ENCODE measurements around the gene TOX2. TPM values are rescaled to one million over a fixed set of nuclear protein-coding genes. Genes with fewer than 3 reads are reported as not detected.

TOX2 gene
- total and polyA plus RNA-seq, 4 experiments from 2014 or later: 0.22 to 1.1 (median 0.49) TPM

- Mint-ChIP-seq H3K27ac (no peak overlapping the region), H3K4me3 (no peak overlapping the region), H3K4me1 (peaks cover 1 to 7% (median 7%) of the 10 kb centered on the region in 4 donors), H3K9me3 (peaks cover 3 to 41% (median 20%) of the 10 kb centered on the region in 8 donors), H3K36me3 (peaks cover 3 to 5% of the 10 kb centered on the region in 2 donors), H3K27me3 (peaks cover 18 to 19% of the 10 kb centered on the region in 2 donors)
- intact Hi-C loops (cut with micrococcal nuclease): no loop called here
- Histone ChIP-seq H3K36me3 (ENCODE audit: insufficient read depth, low read length) (no peaks in the 10 kb centered on the region), H3K4me1 (ENCODE audit: insufficient read depth, low read length) (peaks cover 7% of the 10 kb centered on the region), H3K27ac (ENCODE audit: low read depth, low read length) (no peak overlapping the region), H3K9me3 (ENCODE audit: control insufficient read depth in 1 of 2, low read length in 2 of 2) (no peaks in the 10 kb centered on the region), H3K27me3 (ENCODE audit: insufficient read depth, low read length) (peaks cover 8% of the 10 kb centered on the region), H3K4me3 (ENCODE audit: low read length in 2 of 2) (no peak overlapping the region)
- CTCF ChIA-PET (ENCODE audit: partially characterized antibody): no interaction called here
- DNase-seq: no peak
- POLR2A ChIA-PET (ENCODE audit: partially characterized antibody): no interaction called here
Observed at GRCh38 chr20:43909211-43909610, 5.4 kb upstream of the TOX2 start.

- ChIA-PET CTCF (ENCODE audit: partially characterized antibody) (no interaction called here), POLR2A (ENCODE audit: partially characterized antibody) (no interaction called here)
- H3K27me3 Mint-ChIP-seq: peaks cover 19% of the 10 kb centered on the region in 2 donors
- peaks cover 9% of the 10 kb centered on the region for H3K4me1 ChIP-seq (ENCODE audit: insufficient read depth, low read length)
- H3K4me3 Mint-ChIP-seq: no peak overlapping the region
- intact Hi-C loops (cut with micrococcal nuclease): loop anchor here (10.0 kb wide), 1 partner anchor 55 kb away; no protein-coding TSS in a partner anchor
- H3K27ac ChIP-seq (ENCODE audit: low read depth, low read length): no peak overlapping the region
- peaks cover 1 to 7% (median 7%) of the 10 kb centered on the region in 4 donors for H3K4me1 Mint-ChIP-seq
- H3K36me3 ChIP-seq (ENCODE audit: insufficient read depth, low read length): no peaks in the 10 kb centered on the region
- no peak overlapping the region for H3K4me3 ChIP-seq (ENCODE audit: low read length in 2 of 2)
- peaks cover 3 to 5% of the 10 kb centered on the region in 2 donors for H3K36me3 Mint-ChIP-seq
- peaks cover 3 to 41% (median 20%) of the 10 kb centered on the region in 8 donors for H3K9me3 Mint-ChIP-seq
- H3K9me3 ChIP-seq (ENCODE audit: control insufficient read depth in 1 of 2, low read length in 2 of 2): no peaks in the 10 kb centered on the region
- H3K27me3 ChIP-seq (ENCODE audit: insufficient read depth, low read length): peaks cover 9% of the 10 kb centered on the region
- no peak for DNase-seq
- H3K27ac Mint-ChIP-seq: no peak overlapping the region
Observed at GRCh38 chr20:43909720-43910119, 4.9 kb upstream of the TOX2 start.

- Mint-ChIP-seq H3K4me3 (no peak overlapping the region), H3K27me3 (peaks cover 24 to 25% of the 10 kb centered on the region in 2 donors), H3K27ac (peak overlapping the region in 1 of 7 donors; percentile 36), H3K36me3 (peaks cover 5 to 6% of the 10 kb centered on the region in 2 donors), H3K9me3 (peaks cover 3 to 41% (median 21%) of the 10 kb centered on the region in 8 donors), H3K4me1 (peaks cover 7 to 14% (median 13%) of the 10 kb centered on the region in 4 donors)
- no peak overlapping the region for H3K4me3 ChIP-seq (ENCODE audit: low read length in 2 of 2)
- intact Hi-C loops (cut with micrococcal nuclease): loop anchor here (10.0 kb wide), 1 partner anchor 54 kb away; no protein-coding TSS in a partner anchor
- peaks cover 15% of the 10 kb centered on the region for H3K4me1 ChIP-seq (ENCODE audit: insufficient read depth, low read length)
- no peak overlapping the region for H3K27ac ChIP-seq (ENCODE audit: low read depth, low read length)
- H3K9me3 ChIP-seq (ENCODE audit: control insufficient read depth in 1 of 2, low read length in 2 of 2): no peaks in the 10 kb centered on the region
- no peak for DNase-seq
- H3K27me3 ChIP-seq (ENCODE audit: insufficient read depth, low read length): peaks cover 14% of the 10 kb centered on the region
- ChIA-PET POLR2A (ENCODE audit: partially characterized antibody) (no interaction called here), CTCF (ENCODE audit: partially characterized antibody) (no interaction called here)
- H3K36me3 ChIP-seq (ENCODE audit: insufficient read depth, low read length): no peaks in the 10 kb centered on the region
Observed at GRCh38 chr20:43910564-43910963, 4.1 kb upstream of the TOX2 start.

- no peak for DNase-seq
- H3K4me3 Mint-ChIP-seq: no peak overlapping the region
- peaks cover 3 to 41% (median 21%) of the 10 kb centered on the region in 8 donors for H3K9me3 Mint-ChIP-seq
- H3K36me3 Mint-ChIP-seq: peaks cover 5 to 6% of the 10 kb centered on the region in 2 donors
- H3K27me3 ChIP-seq (ENCODE audit: insufficient read depth, low read length): peaks cover 16% of the 10 kb centered on the region
- intact Hi-C loops (cut with micrococcal nuclease): loop anchor here (10.0 kb wide), 1 partner anchor 54 kb away; no protein-coding TSS in a partner anchor
- H3K4me3 ChIP-seq (ENCODE audit: low read length in 2 of 2): no peak overlapping the region
- no peaks in the 10 kb centered on the region for H3K36me3 ChIP-seq (ENCODE audit: insufficient read depth, low read length)
- ChIA-PET POLR2A (ENCODE audit: partially characterized antibody) (no interaction called here), CTCF (ENCODE audit: partially characterized antibody) (no interaction called here)
- H3K9me3 ChIP-seq (ENCODE audit: control insufficient read depth in 1 of 2, low read length in 2 of 2): no peaks in the 10 kb centered on the region
- H3K4me1 ChIP-seq (ENCODE audit: insufficient read depth, low read length): peaks cover 20% of the 10 kb centered on the region
- H3K27me3 Mint-ChIP-seq: peaks cover 24 to 25% of the 10 kb centered on the region in 2 donors
- H3K4me1 Mint-ChIP-seq: peaks cover 7 to 16% (median 14%) of the 10 kb centered on the region in 4 donors
- no peak overlapping the region for H3K27ac ChIP-seq (ENCODE audit: low read depth, low read length)
- H3K27ac Mint-ChIP-seq: no peak overlapping the region
Observed at GRCh38 chr20:43911066-43911465, 3.6 kb upstream of the TOX2 start.

- H3K4me3 Mint-ChIP-seq: peak overlapping the region; percentile 56 to 77 (median 72)
- no peak overlapping the region for H3K4me3 ChIP-seq (ENCODE audit: low read length in 2 of 2)
- ChIA-PET CTCF (ENCODE audit: partially characterized antibody) (no interaction called here), POLR2A (ENCODE audit: partially characterized antibody) (no interaction called here)
- intact Hi-C loops (cut with micrococcal nuclease): loop anchor here (10.0 kb wide), 1 partner anchor 51 kb away; no protein-coding TSS in a partner anchor
- no peaks in the 10 kb centered on the region for H3K9me3 ChIP-seq (ENCODE audit: control insufficient read depth in 1 of 2, low read length in 2 of 2)
- peaks cover 29 to 32% of the 10 kb centered on the region in 2 donors for H3K27me3 Mint-ChIP-seq
- H3K4me1 ChIP-seq (ENCODE audit: insufficient read depth, low read length): peaks cover 34% of the 10 kb centered on the region
- H3K27ac ChIP-seq (ENCODE audit: low read depth, low read length): no peak overlapping the region
- peaks cover 16% of the 10 kb centered on the region for H3K27me3 ChIP-seq (ENCODE audit: insufficient read depth, low read length)
- H3K9me3 Mint-ChIP-seq: peaks cover 3 to 28% (median 15%) of the 10 kb centered on the region in 8 donors
- DNase-seq: no peak
- H3K4me1 Mint-ChIP-seq: peaks cover 8 to 23% (median 20%) of the 10 kb centered on the region in 4 donors
- no peaks in the 10 kb centered on the region for H3K36me3 ChIP-seq (ENCODE audit: insufficient read depth, low read length)
- peaks cover 5 to 6% of the 10 kb centered on the region in 2 donors for H3K36me3 Mint-ChIP-seq
- peak overlapping the region in 2 of 7 donors; percentile 29 to 52 for H3K27ac Mint-ChIP-seq
Observed at GRCh38 chr20:43913291-43914025, 1.2 kb upstream of the TOX2 start.

- H3K9me3 ChIP-seq (ENCODE audit: control insufficient read depth in 1 of 2, low read length in 2 of 2): no peaks in the 10 kb centered on the region
- CTCF ChIA-PET (ENCODE audit: partially characterized antibody): no interaction called here
- Mint-ChIP-seq H3K9me3 (peaks cover 0 to 25% (median 12%) of the 10 kb centered on the region in 8 donors), H3K27me3 (peaks cover 29 to 31% of the 10 kb centered on the region in 2 donors), H3K36me3 (peaks cover 5 to 6% of the 10 kb centered on the region in 2 donors), H3K4me1 (peaks cover 8 to 23% (median 20%) of the 10 kb centered on the region in 4 donors), H3K27ac (peak overlapping the region; percentile 25 to 92 (median 70)), H3K4me3 (peak overlapping the region; percentile 86 to 94 (median 90))
- no peaks in the 10 kb centered on the region for H3K36me3 ChIP-seq (ENCODE audit: insufficient read depth, low read length)
- POLR2A ChIA-PET (ENCODE audit: partially characterized antibody): no interaction called here
- peak overlapping the region in 1 of 2 donors; percentile 62 for H3K4me3 ChIP-seq (ENCODE audit: low read length in 2 of 2)
- H3K27ac ChIP-seq (ENCODE audit: low read depth, low read length): peak overlapping the region; percentile 7
- intact Hi-C loops (cut with micrococcal nuclease): loop anchor here (10.0 kb wide), 1 partner anchor 49 kb away; no protein-coding TSS in a partner anchor
- peak; percentile 21 to 54 (median 30) for DNase-seq
- peaks cover 16% of the 10 kb centered on the region for H3K27me3 ChIP-seq (ENCODE audit: insufficient read depth, low read length)
- H3K4me1 ChIP-seq (ENCODE audit: insufficient read depth, low read length): peaks cover 34% of the 10 kb centered on the region
Observed at GRCh38 chr20:43915211-43916072, 790 bp downstream of the TOX2 start.
